ENCODE measurements around the gene CSNK1A1.
"Not testable (repeated sequence)": the region's sequence is repeated elsewhere in the genome, so short reads cannot be mapped to it uniquely, and the experiment has no call there.

The CSNK1A1 gene

GRCh38 chr5:149551227-149552037, at the start of gene CSNK1A1:
Gene CSNK1A1, minus strand, starts transcription at chr5:149551439. Its CDS starts 475 bp downstream, at chr5:149550964.
- DNase-seq: peak; percentile 97 to 98

DNA sequence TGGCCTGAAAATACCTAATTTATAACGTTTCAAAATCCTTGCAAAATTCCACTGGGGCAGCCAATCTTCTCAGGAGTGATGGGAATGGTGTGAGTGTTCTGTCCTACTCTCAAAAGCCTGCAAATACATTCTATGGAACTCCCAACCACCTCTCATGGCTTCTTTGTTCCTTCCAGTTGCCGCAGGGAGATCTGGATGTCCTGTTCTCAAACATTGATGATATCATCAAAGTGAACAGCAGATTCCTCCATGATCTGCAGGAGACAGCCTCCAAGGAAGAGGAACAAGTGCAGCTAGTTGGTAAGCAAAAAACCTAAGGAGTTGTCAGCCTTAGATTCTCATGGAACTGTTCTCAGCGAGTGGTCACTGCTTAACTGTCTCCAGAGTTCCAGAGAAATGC, 49.7 kb upstream of the CSNK1A1 start:
- no peak for DNase-seq

DNA sequence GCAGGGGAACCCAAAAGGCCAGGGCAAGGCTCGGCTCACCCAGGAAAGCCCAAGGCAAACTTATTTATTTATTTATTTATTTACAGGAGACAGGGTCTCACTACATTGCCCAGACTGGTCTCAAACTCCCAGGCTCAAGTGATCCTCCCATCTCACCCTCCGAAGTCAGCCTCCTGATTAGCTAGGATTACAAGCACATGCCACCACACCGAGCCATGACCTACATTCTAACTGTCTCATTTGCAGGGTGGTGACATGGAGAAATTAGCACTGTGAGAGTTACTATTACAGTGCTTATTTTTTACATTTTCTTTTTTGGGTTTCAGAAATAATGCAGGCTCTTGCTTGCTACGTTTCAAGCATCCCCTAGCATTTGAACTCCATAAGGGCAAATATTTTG, 48.1 kb upstream of the CSNK1A1 start:
- DNase-seq: no peak

DNA sequence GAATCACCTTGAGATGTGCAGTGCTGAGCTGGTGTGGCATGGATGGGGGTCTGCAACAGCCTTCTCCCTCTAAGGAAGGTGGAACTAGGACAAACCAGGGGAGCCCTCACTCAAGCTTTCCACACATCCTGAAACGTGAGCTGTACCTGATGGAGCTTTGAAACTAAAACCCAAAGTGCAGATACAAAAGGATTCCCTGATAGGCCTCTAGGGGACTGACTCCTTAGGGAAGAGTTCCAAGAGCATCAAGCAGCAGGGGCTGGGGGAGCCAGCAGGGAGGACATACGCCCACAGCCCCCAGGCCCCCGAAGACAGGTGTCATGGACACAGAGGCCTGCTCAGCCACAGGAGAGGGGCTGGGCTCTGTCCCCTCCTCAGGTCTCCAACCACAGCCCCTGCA, 47.7 kb upstream of the CSNK1A1 start:
- DNase-seq: no peak

- not testable (repeated sequence) for DNase-seq
Measured at GRCh38 chr5:149598234-149598633, 47.0 kb upstream of the CSNK1A1 start.

- DNase-seq: no peak
Measured at GRCh38 chr5:149597618-149598017, 46.4 kb upstream of the CSNK1A1 start.

GRCh38 chr5:149596712-149597111, 45.5 kb upstream of the CSNK1A1 start:
- DNase-seq: no peak

DNA sequence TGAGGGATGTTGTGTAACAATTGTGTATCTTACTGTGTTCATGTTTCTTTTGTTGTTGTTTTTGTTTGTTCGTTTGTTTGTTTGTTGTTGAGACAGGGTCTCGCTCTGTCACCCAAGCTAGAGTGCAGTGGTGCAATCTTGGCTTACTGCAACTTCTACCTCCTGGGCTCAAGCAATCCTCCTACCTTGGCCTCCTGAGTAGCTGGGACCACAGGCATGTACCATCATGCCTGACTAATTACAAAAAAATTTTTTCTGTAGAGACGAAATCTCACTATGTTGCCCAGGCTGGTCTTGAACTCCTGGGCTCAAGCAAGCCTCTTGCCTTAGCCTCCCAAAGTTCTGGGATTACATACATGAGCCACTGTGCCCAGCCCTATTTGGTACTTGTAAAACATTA, 43.9 kb upstream of the CSNK1A1 start:
- DNase-seq: not testable (repeated sequence)

GRCh38 chr5:149594206-149594895, 43.1 kb upstream of the CSNK1A1 start:
- no peak for DNase-seq

GRCh38 chr5:149593370-149593769, 42.1 kb upstream of the CSNK1A1 start:
- DNase-seq: no peak

- DNase-seq: no peak
Measured at GRCh38 chr5:149588936-149589335, 37.7 kb upstream of the CSNK1A1 start.

GRCh38 chr5:149586708-149587318, 35.6 kb upstream of the CSNK1A1 start:
- DNase-seq: no peak

DNA sequence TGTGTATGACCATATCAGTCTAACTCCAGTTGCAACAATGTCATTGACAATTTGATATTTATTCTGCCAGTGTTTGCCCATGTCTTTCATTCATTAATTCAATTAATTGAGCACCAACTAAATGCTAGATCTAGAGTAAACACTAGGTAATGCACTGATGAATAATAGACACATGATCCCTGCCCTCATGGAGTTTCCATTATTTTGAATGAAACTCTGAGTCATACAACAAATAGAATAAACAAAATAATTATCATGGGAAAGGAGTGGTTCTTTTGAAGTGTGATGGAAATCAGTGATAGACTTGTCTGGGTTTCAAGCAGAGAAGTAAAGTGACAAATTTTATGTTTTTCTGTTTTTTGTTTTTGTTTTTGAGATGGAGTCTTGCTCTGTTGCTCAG, 34.7 kb upstream of the CSNK1A1 start:
- no peak for DNase-seq

DNA sequence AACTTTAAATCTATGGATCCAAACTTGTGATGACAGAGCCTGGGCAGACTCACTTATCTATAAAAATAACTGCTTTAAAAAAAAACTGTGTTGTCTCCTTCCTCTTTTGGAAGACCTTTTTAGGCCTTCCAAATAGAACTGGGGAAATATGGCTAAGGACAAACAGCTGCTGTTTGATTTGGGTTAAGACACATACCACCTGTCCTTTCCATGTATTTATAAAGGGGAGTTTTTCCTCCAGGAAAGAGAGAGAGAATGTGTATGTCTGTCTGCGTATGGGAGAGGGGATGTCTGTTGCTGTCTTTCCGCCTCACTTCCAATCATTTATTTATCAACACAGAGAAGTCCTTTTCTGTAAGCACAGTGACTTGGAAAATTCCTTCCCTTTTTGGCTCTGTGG, 32.9 kb upstream of the CSNK1A1 start:
- DNase-seq: no peak

- DNase-seq: peak; percentile 67 to 93
Measured at GRCh38 chr5:149583394-149583793, 32.2 kb upstream of the CSNK1A1 start.

GRCh38 chr5:149581931-149582768, 30.9 kb upstream of the CSNK1A1 start:
- DNase-seq: peak; percentile 19 to 38

DNA sequence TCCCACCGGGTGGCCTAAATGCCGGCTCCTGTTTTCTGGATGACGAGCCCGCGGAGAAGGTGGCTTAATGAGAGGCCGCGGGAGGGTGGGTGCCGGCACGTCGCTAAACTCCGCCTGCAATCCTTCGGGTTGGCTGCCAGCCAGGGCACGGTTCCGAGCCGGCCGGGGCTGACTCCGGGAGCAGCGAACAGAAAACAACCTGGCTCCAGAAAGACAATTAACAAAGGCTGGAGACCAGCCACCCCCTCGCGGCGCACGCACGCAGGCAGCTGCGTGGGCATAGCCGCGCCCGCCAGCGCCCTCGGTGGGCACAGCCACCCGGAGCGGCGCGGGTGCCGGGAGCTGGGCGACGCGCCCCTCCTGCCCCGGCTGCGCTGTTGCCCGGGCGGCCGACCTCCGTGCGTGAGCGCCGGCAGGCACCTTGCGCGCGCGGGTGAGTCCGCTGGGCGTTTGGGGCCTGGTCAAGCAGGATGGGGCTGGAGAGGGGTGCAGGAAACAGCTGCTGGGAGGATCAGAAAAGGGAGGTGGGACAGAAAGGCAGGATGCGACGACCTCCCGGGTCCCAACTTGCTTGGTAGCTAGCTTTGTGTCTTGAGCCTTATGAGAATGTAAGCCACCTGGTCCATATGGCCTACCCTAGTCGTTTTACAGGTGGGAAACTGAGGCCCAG, 30.1 kb upstream of the CSNK1A1 start, which contains the start of gene ARHGEF37:
ARHGEF37 (plus strand) TSS at position 307 of the 670 bp plus-strand sequence. CDS start 16,272 bp downstream, outside the sequence.
- peak; percentile 75 to 88 for DNase-seq

DNA sequence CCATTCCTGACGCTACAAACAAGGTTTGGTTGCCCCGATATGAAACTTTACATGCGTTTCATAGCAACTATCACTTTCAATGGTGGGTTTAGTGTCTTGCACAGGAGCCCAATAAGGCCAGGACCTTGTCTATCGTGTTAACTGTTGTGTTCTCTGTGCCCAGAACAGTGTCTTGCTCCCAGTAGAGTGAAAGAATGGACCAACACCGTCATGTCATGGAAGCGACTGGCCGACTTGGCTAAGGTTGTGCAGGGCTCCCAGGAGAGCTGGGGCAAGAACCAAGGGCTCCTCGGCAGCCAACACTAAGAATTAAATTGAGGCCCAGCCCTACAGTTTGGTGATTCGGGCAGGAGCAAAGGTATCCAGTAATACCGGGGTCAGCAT, 29.6 kb upstream of the CSNK1A1 start:
- DNase-seq: no peak

DNA sequence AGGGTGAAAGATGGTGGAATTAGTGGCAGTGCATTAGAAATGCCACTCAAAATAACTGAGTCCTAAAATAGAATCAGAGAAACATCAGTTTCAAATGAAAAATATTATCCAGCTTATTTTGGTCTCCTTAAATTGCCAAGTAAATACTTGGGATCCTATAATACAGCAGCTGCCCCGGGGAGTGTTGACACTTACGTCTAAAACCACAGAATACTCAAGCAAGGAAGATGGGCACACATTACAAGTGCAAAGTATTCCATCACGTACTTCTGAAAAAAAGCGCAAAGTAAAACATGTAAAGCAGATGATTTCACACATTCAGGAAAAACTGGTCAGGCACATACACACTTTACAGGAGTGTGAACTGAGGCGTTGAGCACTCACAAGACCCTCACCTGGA, 27.7 kb upstream of the CSNK1A1 start:
- no peak for DNase-seq

GRCh38 chr5:149576021-149576420, 24.8 kb upstream of the CSNK1A1 start:
- DNase-seq: no peak

GRCh38 chr5:149575131-149575530, 23.9 kb upstream of the CSNK1A1 start:
- no peak for DNase-seq

DNA sequence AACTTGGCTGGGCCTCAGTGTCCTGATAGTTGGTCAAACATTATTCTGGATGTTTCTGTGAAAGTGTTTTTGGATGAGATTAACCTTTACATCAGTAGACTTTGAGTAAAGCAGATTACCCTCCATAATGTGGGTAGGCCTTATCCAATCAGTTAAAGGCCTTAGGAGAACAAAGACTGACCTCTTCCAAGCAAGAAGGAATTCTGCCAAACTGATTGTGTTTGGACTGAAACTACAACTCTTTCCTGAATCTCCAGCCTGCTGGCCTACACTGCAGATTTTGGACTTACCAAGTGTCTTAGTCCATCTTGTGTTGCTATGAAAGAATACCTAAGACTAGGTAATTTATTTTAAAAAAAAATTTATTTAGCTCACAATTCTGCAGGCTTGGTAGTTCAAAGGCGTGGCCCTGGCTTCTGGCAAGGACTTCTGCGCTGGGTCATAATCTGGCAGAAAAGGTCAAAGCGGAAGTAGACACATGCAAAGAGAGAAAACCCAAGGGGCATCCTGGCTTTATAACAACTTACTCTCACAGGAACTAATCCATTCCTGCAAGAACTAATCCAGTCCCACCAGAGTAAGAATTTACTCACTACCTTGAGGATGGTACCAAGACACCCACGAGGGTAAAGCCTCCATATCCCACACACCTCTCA, 21.5 kb upstream of the CSNK1A1 start:
- DNase-seq: no peak

Measured in hippocampal formation (tissue), 2 donors.